K562 (cell line): Measurements from ENCODE around the gene DOCK8. TPM values are rescaled to one million over a fixed set of nuclear protein-coding genes. Genes with fewer than 3 reads are reported as not detected.

ENCODE experiments used
- ATF1 ChIP-seq, 2 experiments: fragments of 450-650 bp in 1 of 2; IDR thresholded peaks; 2 replicates each; pipeline ENCODE4 v1.6.1; 2016; ENCODE audit warnings: missing compliant biosample characterization in 1 of 2, missing genetic modification characterization in 1 of 2
- CBX1 ChIP-seq: sonication (generic); IDR thresholded peaks from 2 replicates; pipeline ENCODE4 v1.6.1; 2016; ENCODE audit warnings: antibody characterized with exemption, low read depth, mild to moderate bottlenecking
- CHD1 ChIP-seq: fragments of 200-600 bp; sonication (generic); IDR thresholded peaks from one replicate; pipeline ENCODE4 v1.6.1; 2012; ENCODE audit warnings: mild to moderate bottlenecking, moderate library complexity, low read length, inconsistent platforms
- FOSL1 ChIP-seq: fragments of 200-800 bp; sonication (Bioruptor generic); conservative IDR thresholded peaks from 2 replicates; pipeline ENCODE4 v1.6.1; 2016; ENCODE audit warnings: missing genetic modification characterization, missing compliant biosample characterization
- FOXP1 ChIP-seq: sonication (generic); formaldehyde crosslinking; IDR thresholded peaks from 2 replicates; pipeline ENCODE4 v1.8.0; 2022; ENCODE audit warnings: mild to moderate bottlenecking, missing genetic modification reagents
- HDAC6 ChIP-seq: IDR thresholded peaks from 2 replicates; pipeline ENCODE4 v1.6.1; 2012; ENCODE audit warnings: low read depth, mild to moderate bottlenecking, control low read depth, inconsistent platforms, low read length, moderate library complexity
- KDM2B ChIP-seq: fragments of 250-450 bp; sonication (Bioruptor Pico); IDR thresholded peaks from 2 replicates; pipeline ENCODE4 v1.8.0; 2021; ENCODE audit warnings: mild to moderate bottlenecking, moderate library complexity
- L3MBTL2 ChIP-seq: fragments of 450-650 bp; IDR thresholded peaks from 2 replicates; pipeline ENCODE4 v1.6.1; 2016; ENCODE audit warnings: mild to moderate bottlenecking, moderate library complexity
- NBN ChIP-seq: fragments of 450-650 bp; IDR thresholded peaks from 2 replicates; pipeline ENCODE4 v1.6.1; 2016; ENCODE audit warnings: low read depth, mild to moderate bottlenecking
- NEUROD1 ChIP-seq: fragments of 150-350 bp; IDR thresholded peaks from 2 replicates; pipeline ENCODE4 v1.6.1; 2014; ENCODE audit warnings: borderline replicate concordance, low read length, low read depth; ENCODE audit not compliant: partially characterized antibody
- NR4A1 ChIP-seq, 2 experiments: fragments of 250-450 bp in 1 of 2; fragments of 450-650 bp in 1 of 2; sonication (Bioruptor Pico) in 1 of 2; IDR thresholded peaks; 2 replicates each; pipeline versions ENCODE4 v1.4.0 to v1.6.1; 2016 to 2020; ENCODE audit warnings: mild to moderate bottlenecking in 2 of 2, missing compliant biosample characterization in 1 of 2, missing genetic modification characterization in 1 of 2, moderate library complexity in 1 of 2
- POLR2G ChIP-seq: fragments of 200-400 bp; formaldehyde crosslinking; IDR thresholded peaks from 2 replicates; pipeline ENCODE4 v1.6.1; 2017; ENCODE audit warnings: low read depth, mild to moderate bottlenecking, antibody characterized with exemption, low read length, moderate library complexity
- RBM25 ChIP-seq: fragments of 200-400 bp; formaldehyde crosslinking; IDR thresholded peaks from 2 replicates; pipeline ENCODE4 v1.6.1; 2018; ENCODE audit warnings: low read length, low read depth, moderate library complexity; ENCODE audit not compliant: severe bottlenecking
- SMARCE1 ChIP-seq: fragments of 450-650 bp; IDR thresholded peaks from 2 replicates; pipeline ENCODE4 v1.7.1; 2016; ENCODE audit warnings: mild to moderate bottlenecking
- TEAD1 ChIP-seq, 2 experiments: fragments of 450-650 bp in 1 of 2; sonication (generic) in 1 of 2; formaldehyde crosslinking; IDR thresholded peaks; 2 replicates each; pipeline versions ENCODE4 v1.4.0 to v1.8.0; 2020 to 2022; ENCODE audit warnings: mild to moderate bottlenecking in 2 of 2, missing genetic modification reagents in 1 of 2
- ZEB2 ChIP-seq: fragments of 450-650 bp; IDR thresholded peaks from 2 replicates; pipeline ENCODE4 v1.6.1; 2016
- polyA plus RNA-seq, 8 experiments: library from polyadenylated mRNA; depleted of rRNA in 4 of 8; stranded (reverse) in 5 of 8; unstranded in 3 of 8; fragments of >200 nt; fragmentation: Nextera tagmentation in 2 of 8; fragmentation: Illumina TruSeq in 1 of 8; extraction: Ambion mirVana in 2 of 8; extraction: Trizol in 1 of 8; gene quantifications; 2 replicates each; pipeline versions ENCODE4 v1.2.1 to v1.2.3, GENCODE V29; 2011 to 2014; ENCODE audit warnings: inconsistent platforms in 1 of 8, missing spikeins in 1 of 8
- total RNA-seq, 7 experiments: library from RNA; depleted of rRNA in 6 of 7; stranded (reverse); fragments of >200 nt in 6 of 7; fragmentation: Illumina TruSeq in 2 of 7; extraction: Trizol in 2 of 7; gene quantifications; 2 replicates each; pipeline versions ENCODE4 v1.2.1 to v1.2.3, GENCODE V29; 2011 to 2021; ENCODE audit warnings: low replicate concordance in 1 of 7
- TF ChIP-seq, protein P1 (sequence below), 2 experiments: fragments of 450-650 bp; IDR thresholded peaks; 2 replicates each; pipeline ENCODE4 v1.6.1; 2016; ENCODE audit warnings: mild to moderate bottlenecking in 2 of 2, borderline replicate concordance in 1 of 2, low read depth in 1 of 2, moderate library complexity in 1 of 2
- TF ChIP-seq, protein P2 (sequence below): fragments of 450-650 bp; IDR thresholded peaks from 2 replicates; pipeline ENCODE4 v1.6.1; 2016

The DOCK8 gene
- total and polyA plus RNA-seq, 9 of the 15 experiments (the other 6 are each of a cell fraction or from before 2014, with no cell fraction given): 14.4 to 53.8 (median 25.1) TPM

DNA sequence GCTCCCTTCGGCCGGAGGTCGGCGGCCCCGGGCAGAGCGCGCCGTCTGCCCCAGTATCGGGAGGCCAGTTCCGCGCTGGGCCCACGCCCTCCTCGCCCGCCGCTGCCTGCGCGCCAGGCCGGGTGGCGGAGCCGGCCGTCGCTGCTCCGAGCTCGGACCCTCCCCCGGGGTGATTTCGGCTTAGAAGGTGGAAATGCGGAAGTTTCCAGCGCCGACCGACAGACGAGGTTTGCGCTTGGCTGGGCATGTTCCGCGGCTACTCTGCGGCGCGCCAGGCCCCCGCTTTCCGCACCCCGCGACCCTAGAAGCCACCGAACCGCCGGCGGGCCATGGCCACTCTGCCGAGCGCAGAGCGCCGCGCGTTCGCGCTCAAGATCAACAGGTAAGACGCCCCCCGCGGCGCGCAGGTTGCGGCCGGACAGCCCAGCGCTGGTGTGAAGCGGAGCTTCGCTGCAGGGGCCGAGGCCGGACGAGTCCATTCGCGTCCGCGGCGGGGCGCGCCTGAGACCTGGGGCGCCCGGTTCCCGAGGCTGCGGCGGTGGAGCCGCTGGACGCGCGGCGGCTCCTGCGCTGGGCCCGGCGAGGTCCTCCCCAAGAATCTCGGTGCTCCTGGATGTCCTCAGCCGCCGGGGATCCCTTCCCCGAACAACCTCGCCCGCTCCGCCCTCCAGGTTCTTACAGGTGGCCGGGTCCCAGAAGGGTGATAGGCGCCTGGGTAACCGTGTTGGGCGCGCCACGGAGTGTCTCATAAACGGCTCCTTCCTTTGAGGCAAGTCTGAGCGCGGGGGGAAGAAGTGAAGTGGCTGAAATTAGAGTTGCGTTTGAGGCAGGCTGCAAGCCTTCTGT, at the start of gene DOCK8 (continued):
- TF ChIP-seq NBN: no peak
- 0 out of 2 replicates have a peak, but pooled peaks have one; percentile 18 for TF ChIP-seq KDM2B (CRISPR knock-in tag)
- no peak for TF ChIP-seq SMARCE1
- TF ChIP-seq, protein P1, sequence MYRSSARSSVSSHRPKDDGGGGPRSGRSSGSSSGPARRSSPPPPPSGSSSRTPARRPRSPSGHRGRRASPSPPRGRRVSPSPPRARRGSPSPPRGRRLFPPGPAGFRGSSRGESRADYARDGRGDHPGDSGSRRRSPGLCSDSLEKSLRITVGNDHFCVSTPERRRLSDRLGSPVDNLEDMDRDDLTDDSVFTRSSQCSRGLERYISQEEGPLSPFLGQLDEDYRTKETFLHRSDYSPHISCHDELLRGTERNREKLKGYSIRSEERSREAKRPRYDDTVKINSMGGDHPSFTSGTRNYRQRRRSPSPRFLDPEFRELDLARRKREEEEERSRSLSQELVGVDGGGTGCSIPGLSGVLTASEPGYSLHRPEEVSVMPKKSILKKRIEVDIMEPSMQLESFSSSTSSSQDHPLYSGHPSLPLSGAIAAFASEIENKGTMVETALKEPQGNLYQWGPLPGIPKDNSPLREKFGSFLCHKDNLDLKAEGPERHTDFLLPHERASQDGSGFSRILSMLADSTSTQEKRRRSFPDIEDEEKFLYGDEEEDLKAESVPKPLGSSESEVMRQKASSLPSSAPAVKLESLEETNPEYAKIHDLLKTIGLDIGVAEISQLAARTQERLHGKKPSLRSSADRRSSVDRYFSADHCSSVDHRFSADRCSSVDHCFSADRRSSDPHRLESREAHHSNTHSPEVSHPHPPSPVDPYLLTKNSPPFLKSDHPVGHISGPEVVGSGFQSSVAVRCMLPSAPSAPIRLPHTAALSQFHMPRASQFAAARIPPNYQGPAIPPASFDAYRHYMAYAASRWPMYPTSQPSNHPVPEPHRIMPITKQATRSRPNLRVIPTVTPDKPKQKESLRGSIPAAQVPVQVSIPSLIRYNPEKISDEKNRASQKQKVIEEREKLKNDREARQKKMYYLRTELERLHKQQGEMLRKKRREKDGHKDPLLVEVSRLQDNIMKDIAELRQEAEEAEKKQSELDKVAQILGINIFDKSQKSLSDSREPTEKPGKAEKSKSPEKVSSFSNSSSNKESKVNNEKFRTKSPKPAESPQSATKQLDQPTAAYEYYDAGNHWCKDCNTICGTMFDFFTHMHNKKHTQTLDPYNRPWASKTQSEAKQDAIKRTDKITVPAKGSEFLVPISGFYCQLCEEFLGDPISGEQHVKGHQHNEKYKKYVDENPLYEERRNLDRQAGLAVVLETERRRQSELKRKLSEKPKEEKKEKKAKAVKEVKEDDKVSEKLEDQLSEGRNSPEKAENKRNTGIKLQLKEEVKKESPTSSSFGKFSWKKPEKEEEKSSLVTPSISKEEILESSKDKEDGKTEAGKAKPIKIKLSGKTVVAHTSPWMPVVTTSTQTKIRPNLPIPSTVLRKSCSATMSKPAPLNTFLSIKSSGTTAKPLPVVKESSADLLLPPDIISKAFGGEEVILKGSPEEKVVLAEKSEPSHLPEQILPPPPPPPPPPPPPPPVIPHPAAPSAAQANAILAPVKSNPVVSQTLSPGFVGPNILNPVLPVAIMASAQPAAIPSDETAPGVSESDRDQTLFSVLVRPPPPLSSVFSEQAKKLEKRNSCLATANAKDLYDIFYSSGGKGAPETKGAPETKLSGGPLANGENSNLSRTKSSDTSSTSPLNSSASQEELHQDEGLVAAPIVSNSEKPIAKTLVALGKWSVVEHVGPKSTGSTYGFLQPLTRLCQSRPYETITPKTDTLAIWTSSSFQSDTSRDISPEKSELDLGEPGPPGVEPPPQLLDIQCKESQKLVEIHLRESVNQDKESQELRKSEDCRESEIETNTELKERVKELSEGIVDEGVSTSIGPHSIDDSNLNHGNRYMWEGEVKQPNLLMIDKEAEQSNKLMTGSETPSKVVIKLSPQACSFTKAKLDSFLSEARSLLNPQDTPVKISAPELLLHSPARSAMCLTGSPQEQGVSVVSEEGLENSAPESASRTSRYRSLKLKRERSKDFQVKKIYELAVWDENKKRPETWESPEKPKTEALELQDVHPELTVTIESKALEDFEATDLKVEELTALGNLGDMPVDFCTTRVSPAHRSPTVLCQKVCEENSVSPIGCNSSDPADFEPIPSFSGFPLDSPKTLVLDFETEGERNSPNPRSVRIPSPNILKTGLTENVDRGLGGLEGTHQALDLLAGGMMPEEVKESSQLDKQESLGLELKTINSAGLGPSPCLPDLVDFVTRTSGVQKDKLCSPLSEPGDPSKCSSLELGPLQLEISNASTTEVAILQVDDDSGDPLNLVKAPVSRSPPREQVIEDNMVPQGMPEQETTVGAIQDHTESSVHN (IDR thresholded peaks at IDR 0.05; ENCODE audit: borderline replicate concordance in 1 of 2, low read depth in 1 of 2): no peak
- TF ChIP-seq TEAD1 (CRISPR knock-in tag; IDR thresholded peaks at IDR 0.05): peak in 1 of 2 experiments; percentile 89; a peak in 2 of 4 replicates
- TF ChIP-seq ZEB2: peak; percentile 82; the same call in 1 of the 2 replicates
- TF ChIP-seq FOXP1 (CRISPR knock-in tag): peak; percentile 81; the same call in 1 of the 2 replicates
- no peak for TF ChIP-seq NR4A1 (CRISPR knock-in tag; IDR thresholded peaks at IDR 0.05)
- peak; percentile 18; the same call in 1 of the 2 replicates for TF ChIP-seq NR4A1 (tag; IDR thresholded peaks at IDR 0.05)
- peak; percentile 30 for TF ChIP-seq RBM25
- TF ChIP-seq POLR2G: peak; percentile 97
- TF ChIP-seq FOSL1 (tag): no peak
- peak; percentile 25 for TF ChIP-seq NEUROD1
- TF ChIP-seq HDAC6: 0 out of 2 replicates have a peak, but pooled peaks have one; percentile 22
- TF ChIP-seq CBX1: 0 out of 2 replicates have a peak, but pooled peaks have one; percentile 75
- TF ChIP-seq, protein P2, sequence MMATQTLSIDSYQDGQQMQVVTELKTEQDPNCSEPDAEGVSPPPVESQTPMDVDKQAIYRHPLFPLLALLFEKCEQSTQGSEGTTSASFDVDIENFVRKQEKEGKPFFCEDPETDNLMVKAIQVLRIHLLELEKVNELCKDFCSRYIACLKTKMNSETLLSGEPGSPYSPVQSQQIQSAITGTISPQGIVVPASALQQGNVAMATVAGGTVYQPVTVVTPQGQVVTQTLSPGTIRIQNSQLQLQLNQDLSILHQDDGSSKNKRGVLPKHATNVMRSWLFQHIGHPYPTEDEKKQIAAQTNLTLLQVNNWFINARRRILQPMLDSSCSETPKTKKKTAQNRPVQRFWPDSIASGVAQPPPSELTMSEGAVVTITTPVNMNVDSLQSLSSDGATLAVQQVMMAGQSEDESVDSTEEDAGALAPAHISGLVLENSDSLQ: 0 out of 2 replicates have a peak, but pooled peaks have one; percentile 9
- TF ChIP-seq ATF1 (CRISPR knock-in tag; IDR thresholded peaks at IDR 0.05): no peak
- peak; percentile 47; the same call in 1 of the 2 replicates for TF ChIP-seq ATF1 (tag; IDR thresholded peaks at IDR 0.05)
- peak; percentile 85 for TF ChIP-seq L3MBTL2
- TF ChIP-seq CHD1: peak; percentile 55
